Prostate gland (tissue), 2 donors: ENCODE data around the gene CTTNBP2NL.
"Not testable (repeated sequence)": the region's sequence is repeated elsewhere in the genome, so short reads cannot be mapped to it uniquely, and the experiment has no call there.

Source experiments
- CTCF ChIP-seq, 4 experiments: fragments of 200-600 bp in 2 of 4; fragments of 450-650 bp in 2 of 4; sonication (generic) in 2 of 4; IDR thresholded peaks; 1 replicate in 3 of 4; 2 replicates in 1 of 4; pipeline ENCODE4 v1.5.1; 2016 to 2019; ENCODE audit warnings: antibody characterized with exemption in 4 of 4, mild to moderate bottlenecking in 2 of 4, moderate library complexity in 2 of 4
- POLR2AphosphoS5 ChIP-seq: sonication (generic); formaldehyde crosslinking; IDR thresholded peaks from one replicate; pipeline ENCODE4 v1.6.1; 2017; ENCODE audit warnings: antibody characterized with exemption

GRCh38 chr1:112390335-112390734 lies 5.7 kb upstream of the CTTNBP2NL start:
- TF ChIP-seq CTCF (IDR thresholded peaks at IDR 0.05); POLR2AphosphoS5: not testable (repeated sequence)
